Glomerular visceral epithelial cell (primary cell): ENCODE data around the gene MAP1B.
"Not testable (repeated sequence)": the region's sequence is repeated elsewhere in the genome, so short reads cannot be mapped to it uniquely, and the experiment has no call there.

Experiments used
- DNase-seq: peaks from one replicate; pipeline ENCODE4 v3.0.0-alpha.2; 2016; ENCODE audit errors: extremely low spot score

Gene MAP1B

DNA sequence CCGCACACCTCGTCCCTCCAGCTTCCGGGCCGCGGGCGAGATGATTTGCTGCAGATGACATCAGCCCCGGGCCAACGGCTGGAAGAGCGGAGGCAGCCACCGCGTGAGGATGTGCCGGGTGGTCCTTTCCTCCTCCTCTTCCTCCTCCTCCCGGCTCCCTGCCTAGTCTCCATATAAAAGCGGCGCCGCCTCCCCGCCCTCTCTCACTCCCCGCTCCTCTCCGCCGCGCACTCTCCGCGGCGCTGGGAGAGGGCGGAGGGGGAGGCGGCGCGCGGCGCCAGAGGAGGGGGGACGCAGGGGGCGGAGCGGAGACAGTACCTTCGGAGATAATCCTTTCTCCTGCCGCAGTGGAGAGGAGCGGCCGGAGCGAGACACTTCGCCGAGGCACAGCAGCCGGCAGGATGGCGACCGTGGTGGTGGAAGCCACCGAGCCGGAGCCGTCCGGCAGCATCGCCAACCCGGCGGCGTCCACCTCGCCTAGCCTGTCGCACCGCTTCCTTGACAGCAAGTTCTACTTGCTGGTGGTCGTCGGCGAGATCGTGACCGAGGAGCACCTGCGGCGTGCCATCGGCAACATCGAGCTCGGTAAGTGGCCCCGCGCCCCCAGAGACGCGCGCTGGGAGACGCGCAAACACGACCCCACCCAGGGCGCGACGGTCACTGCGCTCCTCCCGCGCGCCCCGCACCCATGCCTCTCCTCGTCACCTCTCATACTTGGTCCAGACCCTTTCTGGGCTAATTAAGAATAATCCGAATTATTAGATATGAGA lies at the start of gene MAP1B:
MAP1B (plus strand) TSS at position 345 of the 770 bp plus-strand sequence; CDS start at position 402, 57 bp downstream.
- peak; percentile 91 for DNase-seq

DNA sequence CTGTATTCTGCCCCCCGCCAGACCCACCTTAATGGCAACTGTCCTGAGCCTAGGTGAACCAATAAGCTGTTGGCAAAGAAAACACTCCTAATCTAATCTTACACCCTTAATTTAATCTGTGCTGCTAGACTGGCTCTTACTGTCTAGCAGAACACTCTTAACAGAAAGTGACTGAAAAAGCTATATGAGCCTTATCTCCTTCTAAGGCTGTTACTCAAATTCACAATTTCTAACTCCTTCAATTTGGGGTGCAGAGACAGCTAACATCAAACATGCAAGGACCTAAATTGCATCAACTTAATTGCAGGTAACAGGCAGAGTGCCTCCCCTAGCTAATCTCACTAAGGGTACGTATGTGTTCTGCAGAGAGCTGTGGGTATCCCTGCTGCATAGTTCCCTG lies 49.5 kb upstream of the MAP1B start:
- DNase-seq: no peak

DNA sequence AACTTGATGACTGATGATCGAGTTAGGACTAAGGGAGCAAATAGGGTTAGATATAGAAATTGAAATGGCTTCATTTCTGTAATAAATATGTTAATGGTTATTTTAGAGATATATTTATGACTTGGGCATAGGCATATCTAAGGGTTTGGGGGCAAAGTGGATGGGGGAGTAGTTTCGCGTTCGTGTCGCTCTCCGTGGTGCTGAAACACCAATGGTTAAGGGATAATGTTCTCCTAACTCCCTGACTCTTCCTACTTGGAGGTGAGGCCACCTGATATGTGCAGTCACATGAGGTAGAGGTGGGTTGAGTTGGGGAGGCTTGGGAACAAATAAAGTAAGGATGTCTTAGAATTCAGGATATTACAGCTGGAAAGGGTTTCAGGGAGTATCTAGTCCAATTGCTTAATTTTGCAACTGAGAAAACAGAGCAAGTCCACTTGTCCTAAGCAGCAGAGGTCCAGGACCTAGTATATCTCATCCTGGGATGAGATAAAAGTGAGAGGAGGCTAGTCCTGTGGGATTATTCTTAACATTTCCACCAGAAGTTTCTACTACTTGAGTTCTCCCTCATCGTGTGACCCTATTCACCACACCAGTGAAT lies 44.0 kb upstream of the MAP1B start:
- DNase-seq: peak; percentile 42

DNA sequence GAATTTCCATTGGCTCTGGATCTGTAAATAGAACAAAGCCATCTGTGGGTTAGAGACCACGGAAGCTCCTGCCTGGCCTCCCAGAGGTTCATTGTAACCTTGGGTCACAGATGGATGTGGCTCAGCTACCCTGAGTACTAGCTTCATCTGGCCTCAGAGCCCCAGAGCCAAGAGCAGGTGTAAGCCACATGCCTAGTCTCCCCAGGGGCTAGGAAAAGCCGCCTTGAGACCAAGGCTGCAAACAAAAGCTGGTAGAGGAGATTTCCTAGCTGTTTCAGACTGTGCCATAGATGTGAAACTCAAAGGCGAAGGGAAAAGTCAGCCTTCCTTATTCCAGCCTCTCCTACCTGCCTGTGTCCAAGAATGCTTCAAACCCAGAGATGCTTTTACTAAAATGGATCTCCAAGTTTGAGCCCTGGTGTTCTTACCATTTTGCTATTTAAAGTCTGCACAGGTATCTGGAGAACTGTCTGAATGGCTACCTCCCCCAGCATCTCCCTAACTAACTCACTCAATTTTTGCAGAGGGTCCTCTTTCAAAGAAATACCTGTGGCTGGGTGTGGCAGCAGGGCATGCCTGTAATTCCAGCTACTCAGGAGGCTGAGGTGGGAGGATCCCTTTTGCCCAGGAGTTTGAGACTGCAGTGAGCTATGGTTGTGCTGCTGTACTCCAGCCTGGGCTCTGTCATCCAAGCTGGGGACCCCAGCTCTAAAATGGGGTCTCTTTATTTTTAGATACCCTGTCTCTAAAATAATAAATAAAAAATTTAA lies 42.3 kb upstream of the MAP1B start:
- DNase-seq: no peak

DNA sequence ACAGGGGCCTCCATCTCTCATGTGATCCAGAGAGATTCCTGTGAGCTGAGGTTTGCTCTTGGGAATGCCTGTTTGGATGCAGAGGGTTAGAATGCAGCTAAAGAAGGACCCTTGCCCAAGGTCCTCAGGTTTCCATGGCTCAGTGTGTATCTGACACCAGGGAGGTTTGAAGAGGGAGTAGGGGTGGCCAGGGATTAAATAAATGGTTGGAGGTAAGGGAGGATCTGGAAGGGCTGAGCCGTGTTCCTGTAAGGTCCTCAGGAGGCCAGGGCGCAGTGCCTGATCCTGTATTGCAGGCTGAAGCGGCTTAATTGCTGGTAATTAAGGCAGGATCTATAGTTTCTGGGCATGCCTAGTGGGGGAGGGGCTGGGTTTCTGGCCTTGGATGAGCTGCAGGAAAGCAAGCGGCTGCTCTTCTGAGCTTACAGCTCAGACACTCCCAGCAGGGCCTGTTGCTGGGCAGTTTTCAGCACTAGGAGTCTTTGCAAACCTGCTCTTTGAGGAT lies 41.5 kb upstream of the MAP1B start:
- peak; percentile 24 for DNase-seq

DNA sequence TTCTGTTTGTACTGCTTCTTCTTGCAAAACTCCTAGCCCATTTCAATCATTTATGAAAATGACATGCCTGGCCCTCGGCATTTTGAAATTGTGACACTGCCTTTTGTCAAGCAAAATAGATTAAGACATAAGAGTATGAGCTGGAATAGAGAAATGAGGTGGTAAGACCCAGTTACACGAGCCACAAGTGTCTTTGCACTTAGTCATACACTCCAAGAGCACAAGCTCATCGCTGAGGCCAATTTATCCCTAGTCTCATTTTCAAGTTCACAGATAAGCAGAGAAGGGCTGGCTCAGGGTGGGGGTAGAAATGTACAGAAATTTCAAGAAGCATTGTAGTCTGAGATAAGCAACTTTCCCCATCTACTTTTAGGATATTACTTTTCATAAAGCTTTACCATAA lies 40.6 kb upstream of the MAP1B start:
- DNase-seq: peak; percentile 82

DNA sequence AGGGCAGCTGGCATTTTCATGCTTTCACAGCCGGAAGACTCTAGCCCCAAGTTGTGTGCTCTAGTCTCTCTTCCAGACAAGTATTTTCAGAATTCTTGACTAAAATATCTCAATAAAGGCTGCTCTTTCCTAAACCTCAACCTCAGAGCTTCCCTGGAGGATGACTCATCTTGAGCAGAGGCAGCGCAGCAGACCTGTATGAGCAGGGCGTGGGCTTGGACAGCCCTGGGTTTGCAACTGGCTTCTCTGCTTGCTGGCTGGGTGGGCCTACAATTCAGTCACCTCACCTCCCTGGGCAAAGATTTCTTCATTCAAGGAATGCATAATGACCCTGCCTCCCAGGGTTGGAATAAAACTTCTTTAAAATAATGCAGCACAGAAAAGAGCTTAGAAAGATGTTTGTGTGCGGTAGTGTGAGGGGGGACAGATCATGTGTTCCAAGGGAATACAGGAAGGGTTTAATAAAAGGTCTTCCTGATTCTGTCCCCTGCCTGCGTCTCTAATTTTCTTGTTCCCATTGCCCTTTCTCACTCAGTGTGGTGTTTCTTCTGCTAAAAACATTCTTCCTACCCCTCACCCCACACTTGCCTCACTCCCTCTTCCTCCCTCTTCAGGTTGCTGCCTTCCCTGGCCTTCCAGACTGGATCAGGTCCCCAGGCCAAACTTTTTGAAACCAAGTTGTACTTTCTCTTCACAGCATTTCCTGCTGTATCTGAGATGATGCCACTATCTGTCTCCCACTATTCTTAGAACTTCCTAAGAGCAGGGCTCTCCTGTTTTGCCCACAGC lies 39.4 kb upstream of the MAP1B start:
- DNase-seq: peak; percentile 90

DNA sequence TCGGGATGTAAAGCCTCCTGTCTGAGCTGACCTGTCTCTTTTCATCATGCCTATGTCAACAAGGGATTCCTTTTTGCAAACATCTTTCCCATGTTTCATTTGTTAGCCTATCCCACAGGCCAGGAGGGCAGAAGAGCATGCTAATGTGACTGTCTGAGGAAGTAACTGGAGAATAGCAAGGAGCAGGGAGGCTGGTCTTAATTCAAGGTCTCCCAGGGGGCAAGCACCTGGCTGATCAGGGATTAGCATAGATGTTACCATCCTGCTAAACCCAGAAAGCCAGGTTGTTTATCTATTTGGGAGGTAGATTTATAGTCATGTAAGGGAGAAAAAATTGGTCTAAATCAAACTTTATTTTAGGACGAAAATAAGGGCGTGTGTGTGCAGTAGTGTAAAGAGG lies 36.7 kb upstream of the MAP1B start:
- DNase-seq: no peak

DNA sequence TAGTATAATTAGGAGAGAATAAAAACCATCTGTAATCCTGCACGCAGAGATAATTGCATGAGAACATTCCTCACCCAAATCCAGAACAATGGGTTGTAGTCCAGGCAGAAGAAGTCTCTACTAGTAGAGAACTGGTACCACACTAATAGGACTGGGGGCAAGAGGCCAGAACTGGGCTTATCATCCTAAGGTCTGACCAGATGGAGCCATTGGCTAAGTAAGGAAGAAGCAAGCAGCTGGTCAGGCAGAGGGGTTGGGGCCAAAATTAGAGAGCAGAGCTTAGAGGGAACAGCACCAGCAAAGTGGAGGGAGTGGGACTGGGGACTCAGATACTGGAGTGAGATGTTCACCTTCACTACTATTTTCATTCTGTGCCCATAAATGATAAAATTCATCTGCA lies 35.4 kb upstream of the MAP1B start:
- no peak for DNase-seq

DNA sequence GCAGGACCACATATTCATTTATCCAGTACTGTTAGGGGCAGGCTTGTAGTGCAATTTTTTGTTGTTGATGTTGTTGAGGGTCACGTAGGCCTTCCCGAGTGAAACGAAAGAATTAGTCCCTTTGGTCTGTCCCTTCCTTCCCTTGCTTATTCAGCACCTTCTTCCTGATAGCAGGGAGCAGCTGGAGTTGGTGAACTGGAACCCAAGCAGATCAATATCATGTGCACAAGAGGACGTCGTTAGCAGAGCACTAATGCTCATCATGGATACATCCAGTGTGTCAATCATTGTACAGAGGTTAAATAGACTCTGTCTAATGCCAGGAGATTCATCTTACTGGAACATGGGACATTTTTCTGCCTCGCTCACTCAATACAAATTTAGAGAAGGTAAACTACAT lies 33.0 kb upstream of the MAP1B start:
- DNase-seq: no peak

DNA sequence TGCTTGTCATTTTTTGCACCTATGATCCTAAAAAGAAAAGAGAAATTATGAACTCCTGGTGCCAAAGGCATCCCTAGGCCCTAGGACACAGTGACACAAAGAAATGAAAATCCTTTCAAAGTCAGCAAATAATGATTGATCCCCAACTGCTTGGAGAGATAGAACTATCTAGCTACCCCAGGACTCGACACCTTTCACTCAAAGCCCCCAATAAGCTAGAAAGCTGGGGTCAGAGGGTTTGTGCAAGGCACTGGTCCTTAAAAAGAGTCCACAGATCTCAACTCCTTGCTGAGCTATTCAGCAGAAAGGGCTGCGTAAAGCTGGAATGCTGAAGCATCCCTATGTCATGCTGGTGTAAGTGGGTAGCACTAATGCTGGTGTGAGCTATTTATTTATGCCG lies 31.8 kb upstream of the MAP1B start:
- DNase-seq: no peak

DNA sequence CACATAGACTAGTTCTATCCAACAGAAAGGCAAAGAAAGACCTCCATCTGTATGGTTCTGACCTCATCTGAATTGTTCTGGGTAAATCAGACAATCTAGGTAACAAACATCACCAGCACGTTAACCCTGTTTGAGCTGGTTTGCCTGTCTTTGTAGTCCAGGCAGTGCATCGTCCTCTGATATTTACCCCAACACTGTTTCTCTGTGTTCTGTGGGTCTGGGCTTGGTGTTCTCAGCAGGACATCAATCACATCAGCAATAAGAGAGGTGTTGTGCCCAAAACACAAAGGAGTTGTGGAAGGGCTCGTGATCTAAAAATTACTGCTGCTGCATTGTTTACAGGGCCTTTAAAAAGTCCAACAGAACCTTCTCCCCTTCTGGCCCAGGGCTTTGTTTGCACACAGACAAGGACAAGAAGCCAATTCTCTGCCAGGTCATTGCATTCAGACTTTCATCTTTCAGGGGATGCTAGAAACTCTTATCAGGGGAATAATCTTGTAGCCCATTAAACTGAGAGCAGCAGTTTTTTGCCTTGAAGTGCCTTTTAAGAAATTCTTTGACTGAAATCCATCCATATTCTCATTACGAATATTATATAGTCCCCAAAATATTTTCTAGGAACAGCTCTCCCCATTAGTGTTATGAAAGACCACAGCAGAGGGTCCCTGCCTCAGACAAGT lies 30.5 kb upstream of the MAP1B start:
- no peak for DNase-seq

DNA sequence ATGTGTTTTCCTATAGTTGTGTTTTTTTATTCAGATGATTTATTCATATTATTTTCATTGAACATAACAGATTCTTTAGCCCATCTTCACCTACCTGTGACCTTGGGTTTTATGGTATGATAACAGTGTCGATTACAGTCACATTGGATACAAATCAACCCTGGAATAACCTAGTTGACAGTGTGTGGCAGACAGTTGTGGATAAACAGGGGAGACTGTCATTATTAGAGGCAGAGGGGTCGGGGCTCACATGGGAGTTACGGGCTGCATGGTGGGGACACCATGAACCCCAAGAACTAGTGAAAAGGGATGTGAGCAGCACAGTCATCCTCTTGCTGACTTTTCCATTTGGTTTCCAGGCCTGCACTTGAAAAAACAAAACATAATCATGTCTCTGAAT lies 29.9 kb upstream of the MAP1B start:
- DNase-seq: no peak

DNA sequence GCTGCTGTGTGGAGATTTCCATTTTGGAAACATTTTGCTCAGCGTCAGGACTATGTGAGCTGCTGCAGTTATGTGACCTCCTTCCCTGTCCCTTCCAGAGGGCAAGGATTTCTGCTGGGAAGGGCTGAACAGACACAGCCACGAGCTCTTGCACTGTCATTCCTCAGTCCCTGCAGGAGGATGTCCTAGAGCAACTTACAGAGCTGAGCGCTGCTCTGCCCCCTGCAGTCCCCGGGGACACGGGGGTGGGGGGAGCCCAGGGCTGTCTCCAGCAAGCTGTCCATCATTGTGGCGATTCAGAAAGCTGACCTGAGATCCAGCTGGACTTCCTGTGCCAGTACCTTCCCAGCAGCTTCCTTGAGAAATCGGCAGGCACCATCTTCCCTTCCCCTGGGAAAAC lies 28.0 kb upstream of the MAP1B start:
- no peak for DNase-seq

DNA sequence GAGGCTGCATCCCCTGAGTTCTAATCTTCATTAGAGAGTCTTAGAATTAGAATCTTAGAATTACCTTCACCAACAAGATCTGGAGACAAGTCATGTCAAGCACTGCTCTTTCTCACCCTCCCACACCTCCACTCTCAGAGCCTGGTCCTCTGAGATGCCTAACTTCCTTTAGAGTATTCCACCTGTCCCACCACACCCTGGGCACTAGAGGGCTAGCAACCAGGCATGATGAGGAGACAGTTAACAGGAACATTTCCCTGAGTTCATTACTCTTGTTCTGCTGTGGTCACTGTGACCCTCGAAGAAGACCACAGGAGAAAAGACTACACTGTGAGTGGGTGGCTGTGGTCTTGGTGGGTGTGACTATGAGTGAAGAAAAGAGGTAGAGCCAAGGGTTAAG lies 25.2 kb upstream of the MAP1B start:
- no peak for DNase-seq

DNA sequence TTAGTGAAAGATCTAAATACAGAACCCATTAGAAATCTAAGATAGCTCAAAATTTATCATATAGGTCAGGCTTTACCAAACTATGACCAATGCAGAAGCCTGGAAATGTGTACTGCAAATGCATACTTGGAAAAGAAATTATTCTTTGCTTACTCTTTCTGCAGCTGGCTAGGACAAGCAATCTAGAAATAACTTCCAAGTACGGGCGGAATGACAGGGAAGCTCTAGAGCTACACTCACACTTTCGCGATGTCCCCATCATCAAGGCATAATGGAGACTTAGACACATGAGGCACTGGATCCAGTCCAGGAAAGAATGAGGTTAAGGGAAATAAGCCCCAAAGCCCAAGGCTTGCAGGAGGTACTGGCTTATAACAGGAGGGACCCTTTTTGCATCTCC lies 22.4 kb upstream of the MAP1B start:
- no peak for DNase-seq

DNA sequence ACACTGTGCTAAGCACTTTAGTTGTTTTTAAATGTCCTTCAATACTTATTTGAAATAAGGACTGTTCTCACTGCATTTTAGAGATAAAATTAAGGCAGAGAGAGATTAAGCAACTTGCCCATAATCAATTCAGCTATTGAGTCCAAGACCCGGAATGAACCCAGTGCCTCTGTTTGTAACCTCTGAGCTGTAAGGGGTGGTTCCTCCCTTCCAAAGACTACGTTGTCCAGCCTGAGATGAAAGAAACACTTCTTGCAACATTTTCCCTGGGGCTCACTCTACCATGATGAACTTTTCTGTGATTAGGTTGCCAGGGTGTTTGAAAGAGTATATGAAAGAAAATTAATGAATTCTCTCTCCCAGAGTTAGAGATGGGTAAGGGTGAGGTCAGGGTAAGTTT lies 22.0 kb upstream of the MAP1B start:
- no peak for DNase-seq

DNA sequence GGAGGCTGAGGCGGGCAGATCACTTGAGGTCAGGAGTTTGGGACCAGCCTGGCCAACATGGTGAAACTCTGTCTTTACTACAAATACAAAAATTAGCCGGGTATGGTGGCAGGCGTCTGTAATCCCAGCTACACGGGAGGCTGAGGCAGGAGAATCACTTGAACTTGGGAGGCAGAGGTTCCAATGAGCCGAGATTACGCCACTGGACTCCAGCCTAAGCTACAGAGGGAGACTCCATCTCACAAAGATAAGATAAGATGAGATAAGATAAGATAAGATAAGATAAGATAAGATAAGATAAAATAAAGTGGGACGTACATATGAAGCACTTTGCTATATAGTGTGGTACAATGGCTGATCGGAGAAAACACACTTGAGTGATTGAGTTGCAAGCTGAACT lies 17.6 kb upstream of the MAP1B start:
- not testable (repeated sequence) for DNase-seq

DNA sequence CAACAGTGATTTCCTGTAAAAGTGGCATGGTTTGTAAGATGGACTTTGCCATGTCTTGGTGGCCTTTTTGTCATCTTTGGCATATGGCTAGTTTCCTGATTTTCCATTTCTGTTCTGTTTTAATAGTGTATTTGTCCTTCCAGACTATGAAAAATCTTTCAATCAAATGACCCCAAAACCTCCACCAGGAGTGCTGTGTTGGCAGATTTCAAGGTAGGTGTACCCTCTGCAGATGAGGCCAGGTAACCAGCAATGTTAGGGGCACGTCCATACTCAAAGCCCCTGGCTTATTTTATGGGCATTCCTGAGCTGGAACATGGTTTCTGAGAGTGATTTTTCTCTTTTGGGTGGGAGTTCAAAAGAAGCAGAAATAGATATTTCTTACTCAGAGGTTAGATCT lies 15.2 kb upstream of the MAP1B start:
- no peak for DNase-seq

DNA sequence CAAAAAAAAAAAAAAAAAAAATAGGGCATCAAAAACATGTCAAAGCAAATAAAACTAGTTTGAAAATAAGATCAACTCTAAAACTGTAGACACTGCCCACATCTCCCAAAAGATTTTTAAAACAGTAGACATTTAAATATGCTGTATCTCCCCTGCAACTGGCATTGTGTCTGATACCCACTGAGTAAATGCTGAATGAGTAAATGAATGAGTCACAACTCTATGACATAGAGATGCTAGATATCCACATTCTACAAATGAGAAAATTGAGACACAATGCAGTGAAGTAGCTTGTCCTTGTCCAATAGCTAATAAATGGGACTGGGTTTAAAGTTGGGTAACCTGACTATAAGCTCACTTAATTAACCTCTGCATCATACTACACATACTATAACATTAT lies 14.1 kb upstream of the MAP1B start:
- DNase-seq: no peak

DNA sequence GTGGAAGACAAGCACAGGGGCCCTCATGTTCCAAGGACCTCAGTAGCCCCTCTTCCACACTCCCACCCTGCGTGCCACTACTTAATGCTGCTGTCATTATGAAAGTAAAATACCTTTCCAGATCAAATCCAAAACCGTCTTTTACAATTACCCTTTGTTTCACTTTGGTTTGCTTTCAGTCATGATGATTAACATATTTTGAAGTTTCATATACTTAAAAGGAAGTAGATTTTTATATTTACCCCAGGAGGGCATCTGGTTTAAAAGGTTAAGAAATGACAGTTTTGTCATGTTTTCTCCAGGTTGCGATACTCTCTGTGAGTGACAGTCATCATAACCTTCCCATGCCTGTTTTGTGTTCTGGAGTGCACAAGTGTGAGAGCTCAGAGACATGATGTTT lies 13.5 kb upstream of the MAP1B start:
- DNase-seq: no peak
